Neuronal stem cell (in vitro differentiated cells): ENCODE data around the gene RAMP1.

Experiments
- DNase-seq: peaks from one replicate; pipeline ENCODE4 v3.0.0-alpha.2; 2013; ENCODE audit warnings: low spot score
- H2AFZ ChIP-seq: one replicate; pipeline ENCODE4 v1.6.1; 2013; ENCODE audit warnings: mild to moderate bottlenecking, low read length, inconsistent platforms
- H2AK5ac ChIP-seq: 2 replicates; pipeline ENCODE4 v1.6.1; 2013; ENCODE audit warnings: low read depth, mild to moderate bottlenecking, inconsistent platforms, low read length, moderate library complexity, mixed read lengths
- H2BK120ac ChIP-seq: 2 replicates; pipeline ENCODE4 v1.6.1; 2013; ENCODE audit warnings: low read depth, mild to moderate bottlenecking, inconsistent platforms, low read length, moderate library complexity, mixed read lengths
- H2BK12ac ChIP-seq: one replicate; pipeline ENCODE4 v1.6.1; 2013; ENCODE audit warnings: low read length, inconsistent platforms
- H2BK15ac ChIP-seq: 2 replicates; pipeline ENCODE4 v1.6.1; 2013; ENCODE audit warnings: mild to moderate bottlenecking, low read length, inconsistent platforms, mixed read lengths
- H2BK5ac ChIP-seq: one replicate; pipeline ENCODE4 v1.6.1; 2013; ENCODE audit warnings: inconsistent platforms, mild to moderate bottlenecking, low read length, moderate library complexity
- H3K14ac ChIP-seq: one replicate; pipeline ENCODE4 v1.6.1; 2013; ENCODE audit warnings: low read length, inconsistent platforms
- H3K18ac ChIP-seq: 2 replicates; pipeline ENCODE4 v1.6.1; 2013; ENCODE audit warnings: low read length, inconsistent platforms
- H3K23ac ChIP-seq: 2 replicates; pipeline ENCODE4 v1.6.1; 2013; ENCODE audit warnings: low read depth, mild to moderate bottlenecking, mixed read lengths, low read length, inconsistent platforms; ENCODE audit not compliant: poor library complexity
- H3K27ac ChIP-seq: replicated peaks from 3 replicates; pipeline ENCODE4 v1.5.1; 2013; ENCODE audit warnings: low read length, inconsistent platforms
- H3K27me3 ChIP-seq, 3 experiments: 2 replicates each; pipeline ENCODE4 v1.6.1; 2013; ENCODE audit warnings: low read length in 3 of 3, mild to moderate bottlenecking in 2 of 3, inconsistent platforms in 1 of 3, low read depth in 1 of 3, mixed read lengths in 1 of 3, moderate library complexity in 1 of 3; ENCODE audit not compliant: control insufficient read depth in 3 of 3, insufficient read depth in 3 of 3
- H3K36me3 ChIP-seq, 2 donors: replicated peaks in 1 of 2; 2 replicates each; pipeline ENCODE4 v1.6.1; 2013; ENCODE audit warnings: low read length in 2 of 2; ENCODE audit not compliant: control insufficient read depth in 2 of 2, insufficient read depth in 2 of 2
- H3K4ac ChIP-seq: 2 replicates; pipeline ENCODE4 v1.6.1; 2013; ENCODE audit warnings: inconsistent platforms, mild to moderate bottlenecking, low read length, moderate library complexity
- H3K4me1 ChIP-seq, 2 donors: 1 replicate in 1 of 2; 2 replicates in 1 of 2; pipeline ENCODE4 v1.6.1; 2013; ENCODE audit warnings: low read length in 2 of 2, low read depth in 1 of 2; ENCODE audit not compliant: control insufficient read depth in 2 of 2, insufficient read depth in 1 of 2
- H3K4me2 ChIP-seq: one replicate; pipeline ENCODE4 v1.6.1; 2013; ENCODE audit warnings: mild to moderate bottlenecking, low read length, inconsistent platforms; ENCODE audit not compliant: insufficient read depth, poor library complexity, severe bottlenecking
- H3K4me3 ChIP-seq, 2 donors: 2 replicates each; pipeline ENCODE4 v1.5.1; 2013; ENCODE audit warnings: low read length in 2 of 2, mild to moderate bottlenecking in 2 of 2, inconsistent platforms in 1 of 2, moderate library complexity in 1 of 2
- H3K79me1 ChIP-seq: one replicate; pipeline ENCODE4 v1.6.1; 2013; ENCODE audit warnings: low read depth, mild to moderate bottlenecking, inconsistent platforms, low read length, moderate library complexity
- H3K9ac ChIP-seq: one replicate; pipeline ENCODE4 v1.6.1; 2013; ENCODE audit warnings: mild to moderate bottlenecking, low read depth, low read length, inconsistent platforms; ENCODE audit not compliant: poor library complexity
- H3K9me3 ChIP-seq, 2 donors: replicated peaks in 1 of 2; 2 replicates each; pipeline versions ENCODE3 to v1.6.1; 2013; ENCODE audit warnings: low read length in 2 of 2, mild to moderate bottlenecking in 2 of 2, inconsistent platforms in 1 of 2, low read depth in 1 of 2, mixed read lengths in 1 of 2, moderate library complexity in 1 of 2; ENCODE audit not compliant: control insufficient read depth in 2 of 2, insufficient read depth in 1 of 2
- H4K8ac ChIP-seq: one replicate; pipeline ENCODE4 v1.6.1; 2013; ENCODE audit warnings: low read depth, mild to moderate bottlenecking, inconsistent platforms, low read length, moderate library complexity
- H4K91ac ChIP-seq: one replicate; pipeline ENCODE4 v1.6.1; 2013; ENCODE audit warnings: low read length, low read depth, mild to moderate bottlenecking, inconsistent platforms; ENCODE audit not compliant: poor library complexity
- WGBS, 2 donors: extraction: QIAGEN DNeasy Blood & Tissue Kit; methylation state at CpG; one replicate each; pipeline ENCODE4 v1.1.7; 2013; ENCODE audit warnings: missing lambda C conversion rate in 2 of 2, mixed read lengths in 1 of 2; ENCODE audit not compliant: insufficient read length in 2 of 2, insufficient replicate concordance in 1 of 2; ENCODE audit errors: extremely low coverage in 2 of 2; 5-methylcytosine and 5-hydroxymethylcytosine counted together

The RAMP1 gene

DNA sequence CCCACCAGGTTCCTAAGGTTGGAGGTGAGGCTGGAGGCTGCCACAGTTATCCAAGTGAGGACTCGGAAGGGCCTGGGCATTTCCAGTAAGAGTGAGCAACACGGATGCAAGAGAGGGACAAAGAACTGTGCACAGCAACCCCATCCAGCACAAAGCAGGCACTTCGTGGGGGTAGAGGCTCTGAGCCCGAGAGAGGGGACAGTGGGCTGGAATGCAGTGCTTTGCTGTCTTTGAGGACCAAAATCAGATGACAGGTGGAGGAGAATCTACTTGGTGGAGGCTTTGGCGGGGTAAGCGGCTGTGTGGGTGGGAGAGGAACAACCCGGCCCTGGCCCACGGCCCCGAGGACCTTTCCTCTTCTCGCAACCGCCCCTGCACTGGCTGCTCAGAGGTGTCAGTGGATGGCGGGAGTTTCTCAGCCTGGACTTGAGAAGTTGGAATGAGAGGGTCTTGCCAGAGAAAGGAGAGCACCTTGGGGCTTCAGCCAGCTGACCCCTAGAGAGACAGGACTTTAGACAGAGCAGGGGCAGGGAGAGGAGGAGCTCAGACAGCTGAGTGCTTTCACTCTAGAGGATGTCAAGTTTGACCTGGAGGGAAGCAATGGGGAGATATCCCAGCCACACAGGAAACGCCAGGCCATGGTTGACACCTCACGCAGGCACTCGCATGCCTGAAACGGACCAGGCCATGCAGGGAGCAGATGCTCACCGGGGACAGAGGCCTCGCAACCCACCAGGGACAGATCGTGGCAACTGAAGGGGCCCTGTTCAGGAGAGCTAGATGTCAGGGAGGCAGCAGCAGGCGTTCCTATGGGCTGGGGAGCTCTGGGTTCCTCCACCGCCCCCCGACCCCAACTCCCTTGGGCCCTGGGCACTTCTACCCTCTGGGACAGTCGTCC is 11.6 kb downstream of the RAMP1 start:
- no peaks in the 10 kb centered on the region for H3K79me1 ChIP-seq
- H3K14ac ChIP-seq: no peak overlapping the region
- H3K27me3 ChIP-seq: no peaks in the 10 kb centered on the region
- no CpG with 5 or more reads among the region's 23 CpGs for WGBS, 2 donors
- peak overlapping the region; percentile 55 for H3K18ac ChIP-seq
- no peak overlapping the region for H2AK5ac ChIP-seq
- H2BK12ac ChIP-seq: peak overlapping the region; percentile 96
- H2BK120ac ChIP-seq: no peak overlapping the region
- H3K27ac ChIP-seq: no peak overlapping the region
- no peak overlapping the region for H3K9ac ChIP-seq
- H3K4ac ChIP-seq: peak overlapping the region; percentile 30
- no peak overlapping the region for H3K23ac ChIP-seq
- DNase-seq: no peak
- no peak overlapping the region for H2AFZ ChIP-seq
- peaks cover 0 to 8% of the 10 kb centered on the region in 2 donors for H3K9me3 ChIP-seq
- H3K4me2 ChIP-seq: no peak overlapping the region
- no peak overlapping the region for H2BK15ac ChIP-seq
- no peak overlapping the region for H4K8ac ChIP-seq
- H2BK5ac ChIP-seq: no peak overlapping the region
- H3K36me3 ChIP-seq: no peaks in the 10 kb centered on the region
- no peak overlapping the region for H4K91ac ChIP-seq
- peak overlapping the region in 1 of 2 donors; percentile 26 for H3K4me3 ChIP-seq
- H3K4me1 ChIP-seq: peaks cover 4 to 16% of the 10 kb centered on the region in 2 donors

DNA sequence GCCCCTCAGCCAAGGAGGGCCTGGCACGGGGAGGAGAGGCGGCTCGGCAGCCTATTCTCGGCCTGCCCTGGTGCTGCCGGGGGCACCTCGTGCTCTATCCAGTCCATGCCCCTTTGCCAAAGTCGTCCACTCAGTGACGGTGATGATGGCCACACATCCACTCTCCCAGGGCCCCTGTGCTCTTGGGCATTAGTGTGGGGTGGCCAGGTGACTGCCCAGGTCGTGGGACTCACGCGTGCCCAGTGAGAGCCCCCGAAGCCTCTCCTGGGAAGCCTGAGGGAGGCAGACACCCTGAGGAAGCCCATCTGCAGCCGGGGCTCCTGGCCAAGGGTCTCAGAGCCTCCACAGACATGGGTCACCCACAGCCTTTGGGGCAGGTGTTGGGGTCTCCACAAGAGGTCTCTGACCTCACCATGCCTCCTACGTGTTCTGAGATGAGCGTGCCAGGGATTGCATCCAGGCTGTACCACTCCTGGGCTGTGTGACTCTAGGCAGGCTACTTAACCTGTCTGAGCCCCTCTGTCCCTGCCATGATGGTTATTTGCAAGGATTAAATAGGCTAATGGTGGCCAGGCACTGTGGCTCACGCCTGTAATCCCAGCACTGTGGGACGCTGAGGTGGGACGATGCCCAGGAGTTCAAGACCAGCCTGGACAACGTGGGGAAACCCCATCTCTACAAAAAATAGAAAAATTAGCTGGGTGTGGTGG is 12.9 kb downstream of the RAMP1 start:
- H3K27me3 ChIP-seq: no peaks in the 10 kb centered on the region
- peaks cover 3 to 11% of the 10 kb centered on the region in 2 donors for H3K4me1 ChIP-seq
- no peaks in the 10 kb centered on the region for H3K36me3 ChIP-seq
- H2BK12ac ChIP-seq: no peak overlapping the region
- no peak overlapping the region for H3K4me2 ChIP-seq
- H4K8ac ChIP-seq: no peak overlapping the region
- H3K9me3 ChIP-seq: peaks cover 0 to 8% of the 10 kb centered on the region in 2 donors
- no peaks in the 10 kb centered on the region for H3K79me1 ChIP-seq
- no peak overlapping the region for H3K9ac ChIP-seq
- no peak overlapping the region for H3K4me3 ChIP-seq
- H3K27ac ChIP-seq: no peak overlapping the region
- H3K4ac ChIP-seq: no peak overlapping the region
- peak overlapping the region; percentile 19 for H3K18ac ChIP-seq
- DNase-seq: no peak
- no peak overlapping the region for H2BK15ac ChIP-seq
- H2AFZ ChIP-seq: no peak overlapping the region
- no peak overlapping the region for H4K91ac ChIP-seq
- no peak overlapping the region for H2BK5ac ChIP-seq
- H3K14ac ChIP-seq: no peak overlapping the region
- WGBS, 2 donors: no CpG with 5 or more reads among the region's 19 CpGs
- H2BK120ac ChIP-seq: no peak overlapping the region
- peak overlapping the region; percentile 44 for H3K23ac ChIP-seq
- peak overlapping the region; percentile 67 for H2AK5ac ChIP-seq

DNA sequence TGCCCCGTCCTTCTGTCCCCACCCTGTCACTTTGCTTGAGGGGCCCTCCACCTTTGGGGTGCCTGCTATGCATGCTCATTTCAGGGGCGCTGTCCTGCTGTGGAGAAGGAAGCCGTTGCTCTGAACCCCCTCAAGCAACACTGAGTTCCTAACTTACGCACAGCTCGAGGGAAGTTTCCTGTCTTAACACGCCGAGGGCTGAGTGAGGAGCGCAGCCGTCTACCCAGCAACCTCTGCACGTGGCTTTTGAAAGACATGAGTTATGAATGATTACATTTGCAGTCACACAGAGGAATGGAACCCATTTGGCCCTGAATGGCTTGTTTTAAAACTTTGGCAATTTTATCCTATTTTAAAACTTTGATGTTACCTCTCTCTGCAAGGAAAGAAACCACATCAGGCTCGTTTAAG is 14.0 kb downstream of the RAMP1 start:
- H3K4ac ChIP-seq: no peak overlapping the region
- no peak overlapping the region for H2BK15ac ChIP-seq
- no peak overlapping the region for H2BK120ac ChIP-seq
- no peak overlapping the region for H3K23ac ChIP-seq
- H3K27me3 ChIP-seq: peaks cover 0 to 4% (median 0%) of the 10 kb centered on the region in 3 experiments
- no peak overlapping the region for H3K14ac ChIP-seq
- no peak overlapping the region for H4K91ac ChIP-seq
- H3K79me1 ChIP-seq: no peaks in the 10 kb centered on the region
- no peak overlapping the region for H3K9ac ChIP-seq
- H4K8ac ChIP-seq: no peak overlapping the region
- H2AFZ ChIP-seq: no peak overlapping the region
- H2BK12ac ChIP-seq: no peak overlapping the region
- no peak overlapping the region for H3K27ac ChIP-seq
- H3K4me3 ChIP-seq: no peak overlapping the region
- no peak for DNase-seq
- H3K4me2 ChIP-seq: no peak overlapping the region
- peaks cover 3 to 11% of the 10 kb centered on the region in 2 donors for H3K4me1 ChIP-seq
- H3K18ac ChIP-seq: peak overlapping the region; percentile 29
- H2AK5ac ChIP-seq: no peak overlapping the region
- no peak overlapping the region for H2BK5ac ChIP-seq
- WGBS, 2 donors: no CpG with 5 or more reads among the region's 11 CpGs
- peaks cover 0 to 8% of the 10 kb centered on the region in 2 donors for H3K9me3 ChIP-seq
- H3K36me3 ChIP-seq: no peaks in the 10 kb centered on the region
